ENCODE measurements around the gene NAA20. TPM values are rescaled to one million over a fixed set of nuclear protein-coding genes. Genes with fewer than 3 reads are reported as not detected.

The NAA20 gene, protein sequence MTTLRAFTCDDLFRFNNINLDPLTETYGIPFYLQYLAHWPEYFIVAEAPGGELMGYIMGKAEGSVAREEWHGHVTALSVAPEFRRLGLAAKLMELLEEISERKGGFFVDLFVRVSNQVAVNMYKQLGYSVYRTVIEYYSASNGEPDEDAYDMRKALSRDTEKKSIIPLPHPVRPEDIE
- total RNA-seq: 111 and 114 TPM in 2 replicates

GRCh38 chr20:20017001-20017843 lies at the start of gene NAA20:
TSS of gene NAA20 (plus strand) at chr20:20017362. CDS start at chr20:20017397, 35 bp downstream.
- no peaks in the 10 kb centered on the region for H3K27me3 ChIP-seq (ENCODE audit: control insufficient read depth, insufficient read depth, low read length)
- no peak for FAIRE-seq
- peak; percentile 87 for TF ChIP-seq CTCF (IDR thresholded peaks at IDR 0.05; ENCODE audit: insufficient read depth, low read length, severe bottlenecking)
- H3K36me3 ChIP-seq (ENCODE audit: control insufficient read depth, insufficient read depth, low read length): peaks cover 6% of the 10 kb centered on the region
- peak; percentile 86 for DNase-seq (ENCODE audit: low read depth)
- peak within 1 kb of the TSS; percentile 83 for H3K4me3 ChIP-seq (ENCODE audit: low read depth, low read length)

DNA sequence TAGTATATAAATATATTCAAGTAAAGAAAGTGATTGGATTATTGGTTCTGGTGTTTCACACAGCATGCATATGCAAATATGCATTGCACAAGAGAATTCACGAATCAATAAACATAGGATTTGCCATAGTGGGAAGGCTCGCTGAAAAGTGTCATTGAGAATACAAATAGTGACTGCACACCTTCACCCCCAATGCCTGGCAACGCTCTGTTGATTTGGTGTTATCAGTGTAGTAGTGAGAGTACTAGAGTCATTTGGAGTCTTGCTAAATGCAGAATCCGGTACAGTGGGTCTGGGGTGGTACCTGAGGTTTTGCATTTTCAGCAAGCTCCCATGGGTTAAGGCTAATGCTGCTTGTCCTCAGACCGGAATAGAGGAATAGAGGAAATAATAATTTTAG lies 49.7 kb upstream of the NAA20 start:
- DNase-seq (ENCODE audit: low read depth): no peak
- no peak overlapping the region for H3K4me3 ChIP-seq (ENCODE audit: low read depth, low read length)
- no peak for TF ChIP-seq CTCF (IDR thresholded peaks at IDR 0.05; ENCODE audit: insufficient read depth, low read length, severe bottlenecking)
- H3K36me3 ChIP-seq (ENCODE audit: control insufficient read depth, insufficient read depth, low read length): peaks cover 4% of the 10 kb centered on the region
- FAIRE-seq: no peak
- no peaks in the 10 kb centered on the region for H3K27me3 ChIP-seq (ENCODE audit: control insufficient read depth, insufficient read depth, low read length)

- DNase-seq (ENCODE audit: low read depth): no peak
- no peak for TF ChIP-seq CTCF (IDR thresholded peaks at IDR 0.05; ENCODE audit: insufficient read depth, low read length, severe bottlenecking)
- H3K4me3 ChIP-seq (ENCODE audit: low read depth, low read length): no peak overlapping the region
- H3K36me3 ChIP-seq (ENCODE audit: control insufficient read depth, insufficient read depth, low read length): peaks cover 4% of the 10 kb centered on the region
- FAIRE-seq: no peak
- H3K27me3 ChIP-seq (ENCODE audit: control insufficient read depth, insufficient read depth, low read length): no peaks in the 10 kb centered on the region
These were observed 49.1 kb upstream of the NAA20 start for GRCh38 chr20:19968028-19968427.

- no peak for FAIRE-seq
- Histone ChIP-seq H3K4me3 (ENCODE audit: low read depth, low read length) (no peak overlapping the region), H3K27me3 (ENCODE audit: control insufficient read depth, insufficient read depth, low read length) (no peaks in the 10 kb centered on the region), H3K36me3 (ENCODE audit: control insufficient read depth, insufficient read depth, low read length) (peaks cover 4% of the 10 kb centered on the region)
- no peak for DNase-seq (ENCODE audit: low read depth)
- TF ChIP-seq CTCF (IDR thresholded peaks at IDR 0.05; ENCODE audit: insufficient read depth, low read length, severe bottlenecking): no peak
These were observed 48.6 kb upstream of the NAA20 start for GRCh38 chr20:19968466-19969073.

- H3K27me3 ChIP-seq (ENCODE audit: control insufficient read depth, insufficient read depth, low read length): no peaks in the 10 kb centered on the region
- FAIRE-seq (no peak), DNase-seq (ENCODE audit: low read depth) (no peak)
- no peak overlapping the region for H3K4me3 ChIP-seq (ENCODE audit: low read depth, low read length)
- TF ChIP-seq CTCF (IDR thresholded peaks at IDR 0.05; ENCODE audit: insufficient read depth, low read length, severe bottlenecking): no peak
- H3K36me3 ChIP-seq (ENCODE audit: control insufficient read depth, insufficient read depth, low read length): peaks cover 4% of the 10 kb centered on the region
These were observed 48.1 kb upstream of the NAA20 start for GRCh38 chr20:19969106-19969505.

Measured in bronchial epithelial cell (primary cell).